ENCODE measurements around the gene BRPF3.

BRPF3 gene

DNA sequence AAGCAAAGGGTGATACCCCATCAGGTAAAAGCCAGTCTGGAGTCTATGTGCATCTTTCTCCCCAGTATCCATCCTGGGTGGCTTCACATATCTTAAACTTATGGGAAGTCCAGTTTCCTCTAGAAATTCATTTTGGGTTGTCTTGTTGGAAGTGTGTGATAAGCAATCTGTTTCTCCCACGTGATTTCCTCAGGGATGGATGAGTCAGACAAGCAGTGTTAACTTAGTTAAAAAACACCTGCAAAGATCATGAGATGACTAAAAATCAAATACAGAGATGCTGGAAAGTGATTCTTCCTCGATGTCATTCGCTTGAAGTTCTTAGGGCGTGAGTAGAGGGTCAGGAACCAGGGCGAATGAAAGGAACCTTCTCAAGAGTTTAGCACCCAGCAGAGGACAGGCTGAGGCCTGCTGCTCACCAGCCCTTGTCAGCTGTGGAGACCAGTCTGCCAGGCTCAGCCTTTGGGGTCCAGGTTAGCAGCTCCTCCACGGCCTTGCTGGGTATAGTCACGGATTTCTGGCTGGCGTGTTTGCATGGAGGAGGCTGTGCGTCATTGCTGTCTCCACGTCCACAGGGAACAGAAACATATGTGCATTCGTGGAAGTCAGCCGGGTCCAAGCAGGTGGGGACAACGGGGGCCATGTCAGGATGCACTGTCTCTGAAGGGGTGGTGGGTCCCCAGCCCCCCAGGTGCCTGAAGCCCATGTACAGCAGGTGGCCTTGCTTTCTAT lies 70.5 kb downstream of the BRPF3 start:
- in situ Hi-C loops (cut with MboI; ENCODE audit: low sequenced_read_pairs): no loop called here

DNA sequence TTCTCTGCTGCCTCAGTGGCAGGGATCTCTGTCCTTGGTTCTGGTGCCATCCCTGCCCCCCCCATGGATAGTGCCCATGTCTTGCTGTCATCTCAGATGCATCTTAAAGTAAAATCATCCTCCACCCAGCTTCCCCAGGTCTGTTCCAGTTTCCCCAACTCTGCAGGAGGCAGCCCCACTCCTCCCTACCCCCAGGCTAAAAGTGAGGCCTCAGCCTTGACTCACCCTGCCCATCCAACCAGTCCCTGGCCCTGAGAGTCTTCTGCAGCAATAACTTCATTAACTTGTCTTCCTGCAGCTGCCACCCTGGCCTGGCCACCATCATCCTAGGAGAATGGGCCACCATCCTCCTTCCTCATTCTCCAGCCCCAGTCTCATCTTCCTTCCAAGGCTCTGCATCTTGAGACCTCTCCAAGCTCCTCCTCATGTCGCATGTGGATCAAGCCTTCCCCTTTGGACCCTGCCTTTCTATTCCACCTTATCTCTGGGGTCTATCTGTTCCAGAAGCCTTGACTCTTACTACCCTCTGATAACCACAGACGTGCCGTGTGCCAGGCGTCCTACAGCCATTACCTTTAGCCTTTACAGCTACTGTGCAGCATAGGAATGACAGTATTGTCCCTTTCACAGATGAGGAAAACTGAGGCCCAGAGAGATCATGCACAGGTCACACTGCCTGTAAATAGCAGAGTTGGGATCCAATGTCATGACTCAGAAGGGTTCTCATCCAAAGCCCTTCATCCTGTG lies 71.4 kb downstream of the BRPF3 start:
- in situ Hi-C loops (cut with MboI; ENCODE audit: low sequenced_read_pairs): no loop called here

DNA sequence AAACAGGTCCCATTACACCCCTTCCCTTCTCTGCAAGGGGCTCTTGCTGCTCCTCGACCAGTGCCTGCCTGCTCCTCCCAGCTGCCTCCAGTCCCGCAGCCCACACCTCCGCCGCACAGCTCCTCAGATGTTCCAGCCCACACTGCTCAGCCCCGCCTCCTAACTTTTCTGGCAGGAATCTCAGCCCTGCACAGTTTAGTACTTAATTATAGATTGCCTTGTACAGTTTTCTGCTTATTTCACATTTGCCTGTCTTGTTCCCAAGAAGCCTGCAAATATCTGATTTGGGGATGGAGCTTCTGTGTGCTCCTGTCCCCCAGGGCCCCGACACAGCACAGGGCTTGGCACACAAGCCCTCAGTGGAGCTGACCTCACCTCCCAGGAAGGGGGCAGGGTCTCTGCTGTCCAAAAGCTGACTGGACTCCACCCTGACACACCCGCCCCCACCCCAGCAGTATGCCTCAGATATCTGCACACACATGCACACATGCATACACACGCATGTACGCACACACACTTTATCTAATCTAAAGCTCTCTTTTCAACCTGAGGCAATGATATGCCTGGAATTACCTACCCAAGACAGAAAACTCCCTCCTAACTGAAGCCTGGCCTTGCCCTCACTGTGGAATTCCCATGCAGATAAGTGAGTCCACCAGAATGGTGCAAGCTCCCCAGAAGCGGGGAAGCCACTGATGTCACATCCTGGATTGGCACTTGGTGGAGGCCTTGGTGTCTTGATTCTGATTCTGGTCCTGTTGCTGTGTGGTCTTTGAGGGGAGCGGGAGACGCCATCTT lies 72.1 kb downstream of the BRPF3 start:
- in situ Hi-C loops (cut with MboI; ENCODE audit: low sequenced_read_pairs): no loop called here

DNA sequence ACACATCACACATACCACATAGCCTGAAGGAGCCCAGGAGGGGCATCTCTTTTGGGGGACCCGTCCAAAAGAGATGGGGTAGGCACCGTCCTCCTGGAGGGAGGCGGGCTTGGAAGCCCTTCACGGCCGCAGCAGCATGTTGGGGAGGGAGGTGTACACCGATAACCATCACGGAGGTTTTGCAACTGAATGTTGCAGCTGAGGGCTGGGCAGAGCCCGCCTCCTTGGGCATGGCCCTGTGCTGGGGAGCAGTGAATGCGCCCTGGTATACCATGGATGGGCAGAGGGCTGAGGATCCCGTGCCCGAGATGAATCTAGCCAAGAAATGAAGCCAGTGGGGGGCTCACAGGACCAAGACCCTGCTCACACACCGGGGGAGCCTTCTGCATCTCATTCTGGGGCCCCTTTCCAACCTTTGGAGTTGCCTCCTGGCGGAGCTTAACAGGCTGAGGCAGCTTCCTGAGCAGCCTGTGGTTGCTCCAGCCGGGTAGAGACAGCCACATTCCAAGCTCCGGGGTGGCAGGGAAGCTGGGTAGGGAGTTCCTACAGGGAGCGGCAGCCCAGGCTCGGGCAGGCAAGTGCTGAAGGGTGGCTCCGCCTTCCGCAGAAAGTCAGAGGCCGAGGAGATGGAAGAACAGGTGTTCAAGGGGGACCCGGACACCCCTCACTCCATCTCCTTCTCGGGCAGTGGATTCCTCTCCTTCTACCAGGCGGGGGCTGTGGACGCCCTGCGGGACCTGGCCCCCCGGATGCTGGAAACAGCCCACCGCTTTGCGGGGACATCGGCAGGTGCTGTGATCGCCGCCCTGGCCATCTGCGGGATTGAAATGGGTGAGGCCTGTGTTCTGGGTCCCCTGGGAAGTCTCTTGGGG lies 73.5 kb downstream of the BRPF3 start, which contains the start of gene PNPLA1:
TSS of gene PNPLA1 (plus strand) at position 227 of the 872 bp plus-strand sequence. CDS start at position 627, 400 bp downstream.
- in situ Hi-C loops (cut with MboI; ENCODE audit: low sequenced_read_pairs): no loop called here

DNA sequence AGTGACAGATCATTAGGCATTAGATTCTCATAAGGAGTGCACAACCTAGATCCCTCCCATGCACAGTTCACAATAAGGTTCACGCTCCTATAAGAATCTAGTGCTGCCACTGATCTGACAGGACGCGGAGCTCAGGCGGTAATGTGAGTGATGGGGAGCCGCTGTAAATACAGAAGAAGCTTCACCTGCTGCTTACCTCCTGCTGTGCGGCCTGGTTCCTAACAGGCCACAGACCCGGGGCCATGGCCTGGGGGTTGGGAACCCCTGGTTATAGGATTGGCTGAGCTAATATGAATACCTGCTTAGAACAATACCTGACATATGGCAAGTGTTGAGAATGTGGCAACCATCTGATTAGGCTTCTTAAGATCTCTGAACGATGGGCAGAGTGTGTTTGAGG lies 75.7 kb downstream of the BRPF3 start:
- in situ Hi-C loops (cut with MboI; ENCODE audit: low sequenced_read_pairs): no loop called here

DNA sequence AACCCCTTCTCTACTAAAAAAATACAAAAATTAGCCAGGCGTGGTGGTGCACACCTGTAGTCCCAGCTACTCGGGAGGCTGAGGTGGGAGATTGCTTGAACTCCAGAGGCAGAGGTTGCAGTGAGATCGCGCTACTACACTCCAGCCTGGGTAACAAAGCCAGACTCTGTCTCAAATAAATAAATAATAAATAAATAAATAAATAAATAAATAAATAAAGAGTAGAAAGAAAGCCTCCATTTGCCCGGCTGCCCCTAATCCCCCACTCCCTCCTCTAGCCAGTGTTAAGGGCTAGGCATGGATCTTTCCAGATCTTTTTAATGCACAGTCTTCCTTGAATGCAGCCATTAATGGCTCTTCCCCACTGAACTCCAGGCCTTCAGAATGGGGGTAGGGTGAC lies 76.5 kb downstream of the BRPF3 start:
- in situ Hi-C loops (cut with MboI; ENCODE audit: low sequenced_read_pairs): no loop called here

DNA sequence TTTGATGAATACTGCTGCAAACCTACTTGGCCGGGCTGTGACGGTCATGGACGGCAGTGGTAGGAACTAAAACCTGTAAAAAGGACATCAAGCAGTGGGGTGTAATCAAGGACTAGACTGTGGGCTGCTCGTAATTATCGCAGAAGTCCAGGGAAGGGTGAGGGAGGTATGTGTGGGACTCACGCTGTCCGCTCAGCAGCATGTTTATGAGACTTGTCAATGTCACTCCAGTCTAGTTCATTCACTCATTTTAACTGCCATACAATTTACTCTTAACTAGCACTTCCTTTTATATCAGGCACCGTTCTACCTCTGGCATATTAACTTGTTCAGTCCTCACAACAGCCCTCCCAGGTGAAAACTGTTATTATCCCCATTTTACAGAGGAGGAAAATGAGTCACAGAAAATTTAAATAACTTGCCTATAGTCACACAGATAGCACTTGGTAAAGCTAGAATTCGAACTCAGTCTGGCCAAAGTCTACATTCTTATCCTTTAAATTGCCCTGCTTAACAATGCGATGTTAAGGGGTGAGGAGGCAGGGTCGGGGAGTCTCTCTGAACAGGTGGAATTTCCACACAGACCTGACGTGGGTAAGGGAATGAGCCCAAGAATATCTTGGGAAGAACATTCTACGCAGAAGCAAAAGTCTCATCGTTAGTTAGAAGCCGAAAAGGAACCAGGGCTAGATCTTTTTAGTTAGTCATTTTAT lies 77.4 kb downstream of the BRPF3 start:
- in situ Hi-C loops (cut with MboI; ENCODE audit: low sequenced_read_pairs): no loop called here

DNA sequence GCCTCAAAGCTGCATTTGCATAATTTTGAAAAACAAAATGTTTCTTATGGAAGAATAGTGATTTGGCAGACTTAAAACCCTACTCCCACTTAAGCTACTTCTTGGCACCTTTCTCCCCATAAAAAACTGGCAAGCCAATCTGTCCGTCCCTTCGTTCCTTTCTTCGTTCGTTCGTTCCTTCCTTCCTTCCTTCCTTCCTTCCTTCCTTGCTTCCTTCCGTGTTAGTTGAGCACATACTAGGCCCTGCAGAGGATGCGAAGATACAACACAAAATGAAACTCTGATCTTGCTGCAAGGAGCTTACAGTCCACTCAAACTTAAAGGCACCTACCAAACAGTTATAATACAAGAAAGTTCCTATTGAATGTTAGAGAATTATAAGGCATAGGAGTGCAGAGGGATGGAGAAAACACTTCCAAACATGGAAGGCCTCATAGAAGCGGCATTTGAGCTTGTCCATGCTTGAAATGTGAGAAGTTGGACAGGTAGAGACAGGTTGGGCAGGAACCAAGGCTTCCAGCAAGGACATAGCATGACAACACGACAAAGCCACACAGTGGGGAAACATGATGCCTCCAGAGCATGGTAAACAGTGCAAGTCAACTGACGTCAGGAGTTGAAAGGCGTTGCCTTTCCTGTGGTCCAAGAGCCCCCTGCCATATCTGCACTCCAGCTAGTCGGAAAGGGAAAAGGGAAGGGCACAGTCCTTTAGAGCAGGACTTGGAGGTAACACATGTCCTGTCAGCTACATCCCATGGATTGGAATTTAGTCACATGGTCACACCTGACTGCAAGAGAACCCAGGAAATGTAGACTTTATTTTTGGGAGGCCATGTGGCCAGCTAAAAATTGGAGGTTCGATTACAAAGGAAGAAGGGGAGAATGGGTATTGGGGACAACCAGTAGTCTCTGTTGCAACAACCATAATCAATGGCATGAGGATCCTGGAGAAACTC lies 80.3 kb downstream of the BRPF3 start:
- in situ Hi-C loops (cut with MboI; ENCODE audit: low sequenced_read_pairs): no loop called here

DNA sequence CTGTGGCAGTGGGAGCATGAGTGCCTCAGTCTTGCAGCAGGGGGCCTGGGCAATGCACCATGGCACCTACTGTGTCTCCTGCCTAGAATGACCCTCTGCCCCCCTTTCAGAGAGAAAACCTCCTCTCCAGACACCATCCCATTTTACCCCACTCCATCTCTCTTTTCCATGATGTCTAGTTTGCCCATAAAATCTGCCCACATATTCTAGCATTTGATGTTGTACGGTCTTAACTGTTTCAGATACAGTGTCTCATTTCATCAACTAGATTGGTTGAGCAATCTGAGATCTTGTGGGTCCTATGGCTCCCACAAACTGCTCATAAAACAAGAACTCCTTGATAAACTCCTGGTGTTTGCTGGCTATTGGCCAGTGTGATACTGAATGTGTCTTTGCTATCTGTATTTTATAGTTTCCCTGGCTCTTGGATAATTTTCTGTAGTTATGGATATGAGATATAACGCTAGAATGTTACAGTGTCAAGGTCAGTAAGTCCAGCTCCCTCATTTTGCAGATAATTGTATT lies 81.5 kb downstream of the BRPF3 start:
- in situ Hi-C loops (cut with MboI; ENCODE audit: low sequenced_read_pairs): no loop called here

DNA sequence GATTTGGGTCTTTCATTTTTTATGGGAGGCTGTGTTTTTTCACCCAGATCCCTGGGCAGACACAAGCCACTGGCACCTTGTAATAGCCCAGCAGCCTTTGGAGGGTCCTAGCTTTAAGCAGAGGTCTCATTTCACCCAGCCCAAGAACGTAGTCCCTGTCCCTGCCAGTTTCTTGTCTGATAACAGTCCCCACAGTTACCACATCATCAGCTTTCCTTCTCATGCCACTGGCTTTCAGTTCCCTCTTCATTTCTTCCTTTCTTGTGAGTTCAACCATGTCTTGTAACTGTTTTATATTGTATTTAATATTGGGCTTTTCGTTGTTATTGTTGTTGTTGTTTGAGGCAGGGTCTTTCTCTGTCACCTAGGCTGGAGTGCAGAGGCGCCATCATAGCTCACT lies 83.9 kb downstream of the BRPF3 start:
- in situ Hi-C loops (cut with MboI; ENCODE audit: low sequenced_read_pairs): no loop called here

DNA sequence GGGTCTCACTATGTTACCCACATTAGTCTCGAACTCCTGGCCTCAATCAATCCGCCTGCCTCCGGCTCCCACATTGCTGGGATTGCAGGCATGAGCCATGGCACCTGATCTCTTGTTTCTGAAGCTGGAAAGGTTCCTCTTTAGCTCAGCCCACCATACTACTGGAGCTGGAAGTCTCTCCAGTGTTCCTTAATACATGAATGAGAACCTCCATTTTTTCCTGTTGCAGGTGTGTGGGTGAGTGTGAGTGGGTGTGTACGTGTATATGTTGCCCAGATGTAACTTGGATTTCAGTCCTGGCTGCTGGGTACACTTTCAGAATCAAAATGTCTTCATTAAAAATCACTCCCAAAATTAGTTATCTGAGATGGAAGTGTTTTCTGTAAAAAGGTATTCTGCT lies 84.4 kb downstream of the BRPF3 start:
- in situ Hi-C loops (cut with MboI; ENCODE audit: low sequenced_read_pairs): no loop called here

All from HL-60/S4 (cell line).